ENCODE results near the gene REPS2.

The REPS2 gene

DNA sequence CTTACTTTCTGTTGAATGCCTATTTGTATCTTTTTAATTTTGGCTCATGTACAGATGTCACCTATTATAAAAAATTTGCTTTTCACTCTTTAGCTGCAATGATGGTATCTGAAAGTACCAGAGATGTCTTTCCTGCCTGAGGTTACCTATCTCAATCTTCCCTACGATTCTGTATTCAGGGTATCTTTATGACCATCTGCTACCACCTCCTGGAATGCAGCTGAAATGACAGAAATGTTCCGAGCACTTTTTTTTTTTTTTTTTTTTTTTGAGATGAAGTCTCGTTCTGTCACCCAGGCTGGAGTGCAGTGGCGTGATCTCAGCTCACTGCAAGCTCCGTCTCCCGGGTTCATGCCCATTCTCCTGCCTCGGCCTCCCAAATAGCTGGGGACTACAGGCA lies 136.4 kb downstream of the REPS2 start:
- peak; percentile 53 for DNase-seq (ENCODE audit: low spot score)

DNA sequence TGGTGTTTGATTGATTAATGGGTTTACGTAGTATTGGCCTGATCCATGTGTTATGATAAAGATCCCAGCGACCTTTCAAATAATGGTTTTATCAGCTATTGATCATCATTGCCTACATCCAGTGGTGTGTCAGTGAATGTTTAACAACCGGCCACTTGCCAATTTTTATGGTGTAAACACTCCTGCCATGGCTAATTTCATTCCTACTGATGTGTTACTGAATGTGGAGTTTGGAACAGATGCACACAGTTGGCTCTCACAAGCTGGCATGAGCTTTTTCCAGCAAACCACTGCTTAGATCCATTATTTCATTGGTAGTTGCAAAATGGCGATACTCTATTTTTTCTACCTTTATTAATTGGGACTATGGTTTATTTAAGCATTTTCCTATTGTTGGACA lies 139.9 kb downstream of the REPS2 start:
- DNase-seq (ENCODE audit: low spot score): no peak

DNA sequence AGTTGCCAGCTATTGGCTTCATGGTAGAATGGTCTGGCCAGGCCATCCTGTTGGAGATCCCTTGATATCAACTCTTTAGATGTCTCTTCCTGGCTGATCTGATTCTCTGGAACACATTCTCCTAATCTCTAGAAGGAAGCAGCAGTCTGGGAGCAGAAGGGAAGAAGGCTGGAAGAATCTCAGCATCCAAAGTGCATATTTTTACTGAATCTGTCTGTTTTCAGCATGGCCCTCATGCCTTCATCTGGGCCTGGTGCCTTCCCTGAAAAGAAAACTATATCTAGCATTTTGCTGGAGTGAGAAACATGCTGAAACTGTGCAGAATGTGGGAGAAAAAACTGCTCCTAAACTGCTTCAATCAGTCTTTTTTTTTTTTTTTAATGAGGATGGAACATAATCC lies 148.7 kb downstream of the REPS2 start:
- DNase-seq (ENCODE audit: low spot score): no peak

DNA sequence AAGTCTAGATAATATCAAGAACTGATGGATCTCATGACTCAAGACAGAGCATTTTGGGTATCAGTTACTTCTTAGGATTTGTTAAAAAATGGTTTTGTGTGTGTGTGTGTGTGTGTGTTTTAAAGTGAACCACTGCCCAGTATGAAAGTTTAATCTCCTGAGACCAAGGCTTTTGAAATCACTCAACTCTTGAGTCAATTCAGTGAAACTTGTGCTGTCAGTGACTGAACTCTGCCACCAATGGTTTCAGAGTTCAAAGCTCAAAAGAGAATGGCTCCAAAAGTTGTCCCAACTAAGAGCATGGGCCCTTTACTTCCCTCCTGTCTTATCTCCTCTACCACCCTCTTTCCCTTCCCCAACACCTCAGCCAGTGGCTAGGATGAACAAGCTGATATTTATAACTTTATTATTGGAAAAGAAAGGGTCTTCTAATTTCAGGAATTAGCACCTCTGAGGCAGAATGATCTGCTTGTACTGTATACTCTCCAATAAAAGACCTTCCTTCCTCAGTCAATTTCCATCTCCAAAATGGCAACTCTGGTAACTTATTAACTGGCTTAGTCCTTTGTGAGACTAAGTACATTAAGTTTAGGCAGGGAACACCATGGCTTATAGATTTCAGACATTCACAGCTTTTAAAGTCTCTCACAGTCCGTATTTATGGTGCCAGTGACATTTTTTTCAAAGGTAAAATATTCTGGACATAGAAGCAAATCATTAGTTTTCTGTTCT lies 152.2 kb downstream of the REPS2 start:
- DNase-seq (ENCODE audit: low spot score): no peak

DNA sequence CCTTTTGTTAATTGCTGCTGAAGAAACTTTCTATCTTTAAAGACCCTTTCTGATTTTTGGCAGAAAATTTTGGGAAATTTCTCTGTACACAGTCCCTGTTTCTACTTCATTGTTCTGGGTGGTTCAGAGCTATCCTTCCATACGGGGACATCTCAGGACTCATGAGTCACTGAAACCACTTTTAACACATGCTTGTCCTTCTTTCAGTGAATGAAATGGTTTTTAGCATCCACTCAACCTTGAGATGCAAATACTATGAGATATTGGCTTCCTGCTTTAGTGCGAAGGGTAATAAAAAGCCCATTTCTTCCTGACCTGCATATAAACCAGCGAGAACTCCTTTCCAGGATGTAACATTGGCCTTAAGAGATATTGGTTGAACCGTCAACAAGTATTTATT lies 158.0 kb downstream of the REPS2 start:
- DNase-seq (ENCODE audit: low spot score): no peak

DNA sequence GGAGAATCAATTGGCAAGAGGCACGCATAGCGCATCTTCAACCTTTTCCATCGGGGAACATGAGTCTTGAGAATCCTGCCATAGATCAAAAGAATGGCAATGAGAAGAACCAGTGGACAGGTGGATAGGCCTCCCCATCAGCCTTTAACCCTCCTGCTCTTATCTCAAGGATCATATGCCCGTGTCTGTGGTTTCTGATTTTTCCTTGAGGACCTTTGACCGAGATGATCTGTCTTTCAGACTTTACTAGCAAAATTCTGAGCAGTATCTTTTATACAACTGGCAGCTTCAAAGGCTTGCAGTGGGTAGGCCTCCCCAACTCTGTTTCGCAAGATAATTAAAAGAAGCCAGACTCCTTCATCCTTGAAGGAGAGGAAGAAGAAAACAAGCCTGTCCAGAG lies 174.4 kb downstream of the REPS2 start:
- DNase-seq (ENCODE audit: low spot score): no peak

DNA sequence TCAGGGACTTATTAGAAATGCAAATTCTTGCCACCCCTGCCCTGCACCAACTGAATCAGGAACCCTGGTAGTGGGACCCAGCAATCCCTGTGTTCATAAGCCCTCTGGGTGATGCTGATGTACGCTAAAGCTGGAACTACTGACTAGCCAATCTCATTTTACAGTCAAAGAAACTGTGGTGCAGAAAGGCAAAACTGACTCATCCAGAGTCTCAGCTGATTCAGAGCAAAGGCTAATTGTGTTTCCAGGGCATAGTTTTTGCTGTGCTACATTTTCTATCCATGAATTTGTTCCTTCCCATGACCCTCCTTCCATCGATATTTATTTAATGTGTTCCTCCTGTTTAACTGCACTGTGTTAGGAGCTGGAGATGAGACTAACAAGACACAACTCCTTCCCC lies 207.5 kb downstream of the REPS2 start:
- no peak for DNase-seq (ENCODE audit: low spot score)

DNA sequence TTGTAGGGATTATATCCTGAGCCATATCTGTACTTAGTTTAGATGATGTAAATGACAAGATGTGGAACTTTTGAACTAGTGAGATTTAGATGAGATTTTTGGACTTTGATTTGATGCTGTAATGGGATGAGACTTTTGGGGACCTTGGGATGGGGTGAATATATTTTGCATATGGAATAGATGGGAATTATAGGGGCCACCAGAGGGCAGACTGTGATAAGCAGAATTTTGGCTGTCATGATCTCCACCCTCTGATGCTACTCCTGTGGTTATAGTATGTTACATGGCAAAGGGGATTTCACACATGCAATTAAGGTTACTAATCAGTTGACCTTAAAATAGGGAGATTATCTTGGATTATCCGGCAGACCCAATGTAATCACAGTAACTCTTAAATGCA lies 214.5 kb downstream of the REPS2 start:
- DNase-seq (ENCODE audit: low spot score): no peak

DNA sequence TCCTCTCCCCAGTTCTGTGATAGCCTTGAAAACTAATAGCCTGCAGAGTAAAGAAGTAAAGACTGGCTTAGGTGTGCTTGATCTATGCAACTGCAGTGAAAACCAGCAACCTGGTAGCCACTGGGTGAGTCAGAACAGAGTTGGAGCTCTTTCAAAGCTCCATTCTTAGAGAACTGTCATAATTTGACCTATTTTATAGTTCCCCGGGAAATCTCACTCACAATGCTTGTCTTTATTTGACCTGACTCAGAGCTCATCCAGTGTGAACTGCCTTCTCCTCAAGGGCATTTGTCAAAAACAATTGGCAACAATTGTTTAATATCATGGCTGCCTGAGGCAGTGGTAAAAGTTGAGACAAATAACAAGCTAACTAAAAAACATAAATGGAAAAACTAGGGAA lies 215.5 kb downstream of the REPS2 start:
- DNase-seq (ENCODE audit: low spot score): no peak

DNA sequence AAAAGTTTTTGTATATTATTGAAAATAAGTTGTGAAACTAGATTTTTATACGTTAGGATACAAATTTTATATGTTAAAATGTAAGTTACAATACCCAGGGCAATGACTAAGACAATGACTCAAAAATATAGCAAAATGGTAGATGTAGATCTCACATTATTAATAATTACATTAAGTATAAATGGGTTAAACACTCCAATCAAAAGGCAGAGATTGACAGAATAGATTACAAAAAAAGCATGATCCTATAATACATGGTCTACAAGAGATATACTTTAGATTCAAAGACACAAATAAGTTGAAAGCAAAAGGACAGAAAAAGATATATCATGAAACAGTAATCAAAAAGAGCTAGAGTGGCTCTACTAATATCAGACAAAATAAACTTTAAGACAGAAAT lies 217.6 kb downstream of the REPS2 start:
- DNase-seq (ENCODE audit: low spot score): no peak

DNA sequence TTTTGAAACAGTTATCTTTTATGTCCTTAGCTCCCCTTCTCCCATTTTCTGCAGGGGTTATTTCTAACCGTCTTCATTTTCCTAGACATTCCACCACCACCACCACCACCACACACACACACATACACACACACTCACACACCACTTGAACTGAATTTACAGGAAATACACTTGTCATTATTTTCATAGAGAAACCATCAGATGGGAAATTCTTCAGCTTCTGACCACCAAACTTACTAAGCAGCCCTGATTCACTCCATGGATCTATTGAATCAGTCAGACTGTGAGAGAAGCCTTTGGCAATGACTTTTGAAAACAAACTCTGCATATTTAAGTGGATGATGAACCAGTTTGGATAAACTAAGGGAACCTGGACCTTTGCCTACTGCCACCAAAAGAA lies 218.5 kb downstream of the REPS2 start:
- DNase-seq (ENCODE audit: low spot score): no peak

DNA sequence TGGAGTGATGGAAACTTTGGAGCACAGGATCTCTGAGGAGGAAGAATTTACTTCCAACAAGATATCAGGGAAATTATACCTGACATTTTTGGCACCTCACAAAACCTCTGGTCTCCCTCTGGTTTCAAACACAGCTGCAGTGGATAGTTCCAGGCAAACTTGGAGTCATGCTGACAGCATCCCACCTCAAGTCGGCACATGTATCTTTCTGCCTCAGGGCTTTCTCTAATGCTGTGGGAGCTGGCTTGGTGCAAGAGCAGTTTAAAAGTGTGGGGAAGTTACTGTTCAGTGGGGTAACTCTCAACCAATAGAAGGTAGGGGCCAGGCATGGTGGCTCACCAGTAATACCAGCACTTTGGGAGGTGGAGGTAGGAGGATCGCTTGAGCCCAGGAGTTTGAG lies 221.5 kb downstream of the REPS2 start:
- DNase-seq (ENCODE audit: low spot score): no peak

DNA sequence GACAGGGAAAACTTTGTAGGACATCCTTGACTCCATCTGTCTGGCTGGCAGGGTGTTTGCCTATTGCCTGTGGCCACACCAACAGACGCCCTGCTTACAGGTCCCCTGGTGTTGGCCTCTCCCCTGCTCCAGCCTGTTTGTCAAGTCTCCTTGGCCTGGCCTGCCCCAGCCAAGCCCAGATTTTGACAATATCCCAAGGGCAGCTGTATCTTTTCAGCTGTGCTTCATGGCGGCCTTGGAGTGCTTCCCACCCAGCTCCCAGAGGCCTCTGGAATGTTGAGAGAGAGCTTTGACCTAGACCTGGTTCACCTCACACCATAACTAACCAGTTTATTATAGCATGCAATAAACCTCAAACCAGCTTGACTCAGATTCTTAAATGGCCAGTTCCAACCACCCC lies 224.5 kb downstream of the REPS2 start:
- no peak for DNase-seq (ENCODE audit: low spot score)

DNA sequence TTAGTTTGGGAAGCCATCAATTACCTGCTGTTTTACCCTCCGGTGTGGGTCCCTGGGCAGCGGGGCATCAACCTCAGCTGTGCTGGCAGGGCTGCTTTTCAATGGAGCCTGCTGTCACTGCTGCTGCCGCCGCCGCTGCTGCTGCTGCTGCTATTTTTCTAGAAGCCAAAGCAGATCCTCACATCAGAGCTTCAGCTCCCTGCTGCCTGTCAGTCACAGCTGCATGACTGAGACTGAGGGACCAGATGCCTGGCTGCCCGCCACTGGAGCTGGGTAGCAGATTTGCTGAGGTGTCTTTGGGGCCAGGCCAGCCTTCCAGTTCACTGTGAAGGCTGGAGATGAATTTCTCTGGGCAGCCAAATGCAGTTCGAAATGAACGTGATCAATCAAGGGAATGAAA lies 228.2 kb downstream of the REPS2 start:
- no peak for DNase-seq (ENCODE audit: low spot score)

DNA sequence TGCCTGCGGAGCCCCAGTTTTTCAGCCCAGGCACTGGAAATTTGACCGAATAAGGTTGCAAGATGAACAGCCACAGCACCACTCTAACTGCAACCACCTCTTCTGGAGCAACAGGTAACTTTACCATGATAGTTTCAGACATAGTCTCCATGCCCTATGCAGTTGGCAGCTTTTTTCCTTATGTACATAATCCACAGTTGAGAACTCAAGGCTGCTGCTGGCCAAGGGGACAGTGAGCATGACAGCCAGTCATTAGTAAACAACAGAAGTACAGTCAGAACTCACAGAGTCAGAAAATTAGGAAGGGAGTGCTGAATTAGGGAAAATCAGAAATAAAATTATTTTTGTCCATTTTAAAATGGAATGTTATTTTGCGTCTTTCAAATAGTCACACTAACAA lies 235.9 kb downstream of the REPS2 start:
- DNase-seq (ENCODE audit: low spot score): no peak

DNA sequence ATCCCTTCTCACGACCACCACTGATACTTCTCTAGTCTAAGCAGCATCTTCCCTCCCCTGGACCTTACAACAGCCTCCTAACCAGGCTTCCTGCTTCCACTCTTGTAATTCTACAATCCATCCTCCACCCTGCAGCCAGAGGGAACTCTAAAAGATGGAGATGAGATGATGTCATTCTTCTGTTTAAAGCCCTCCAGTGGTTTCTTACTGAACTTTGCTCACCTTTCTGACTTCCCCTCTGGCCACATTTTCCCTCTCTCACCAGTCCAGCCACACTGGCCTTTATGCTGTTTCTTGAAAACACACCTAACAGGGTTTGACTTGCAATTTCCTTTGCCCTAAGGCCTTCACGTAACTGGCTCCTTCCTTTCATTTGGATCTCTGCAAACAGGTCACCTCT lies 237.1 kb downstream of the REPS2 start:
- DNase-seq (ENCODE audit: low spot score): no peak

DNA sequence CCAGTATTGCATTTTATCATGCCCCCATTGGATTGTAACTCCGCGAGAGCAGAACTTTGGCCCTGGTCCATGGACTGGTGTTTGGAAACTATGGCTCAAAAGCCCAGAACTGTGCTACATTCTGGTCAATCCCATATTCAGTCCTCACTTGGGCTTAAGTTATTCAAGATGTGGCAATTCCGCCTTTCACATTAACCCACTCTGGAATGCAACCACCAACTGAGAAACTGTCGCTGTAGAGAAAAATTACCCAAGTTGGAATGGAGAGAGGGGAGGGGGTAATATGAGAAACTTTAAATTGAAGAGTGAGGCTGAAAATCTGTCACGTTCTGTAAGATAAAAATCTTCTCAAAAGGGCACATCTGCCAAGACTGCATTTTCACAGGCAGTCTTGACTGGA lies 239.0 kb downstream of the REPS2 start:
- DNase-seq (ENCODE audit: low spot score): no peak

DNA sequence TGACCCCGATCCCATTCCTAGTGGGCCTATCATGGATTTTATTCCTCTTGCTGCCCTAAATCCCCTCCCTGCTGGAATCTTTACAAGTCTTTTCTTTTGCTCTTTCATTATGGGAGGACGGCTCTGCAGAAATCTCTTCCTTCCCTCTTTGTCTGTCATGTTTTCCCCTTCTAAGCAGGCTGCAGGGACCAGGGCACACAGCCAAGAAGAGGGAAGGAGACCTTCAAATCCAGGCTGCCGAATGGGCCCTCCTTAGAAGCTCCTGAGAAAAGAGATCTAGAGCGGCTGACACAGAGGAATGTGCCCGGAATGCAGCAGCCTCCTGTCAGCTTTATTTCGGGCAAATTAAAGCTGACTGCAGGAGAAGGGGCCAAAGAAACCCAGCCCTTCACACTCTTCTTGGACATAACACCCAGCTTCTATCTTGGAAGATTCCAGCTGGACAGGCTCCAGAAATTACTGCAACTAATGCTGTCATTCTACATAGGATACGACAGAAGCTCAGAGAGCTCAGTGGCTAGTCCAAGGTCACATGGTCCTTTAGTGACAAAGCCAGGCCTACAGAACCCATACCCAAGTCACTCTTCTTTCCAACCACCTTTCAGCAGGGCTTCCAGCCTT lies 240.8 kb downstream of the REPS2 start:
- no peak for DNase-seq (ENCODE audit: low spot score)

DNA sequence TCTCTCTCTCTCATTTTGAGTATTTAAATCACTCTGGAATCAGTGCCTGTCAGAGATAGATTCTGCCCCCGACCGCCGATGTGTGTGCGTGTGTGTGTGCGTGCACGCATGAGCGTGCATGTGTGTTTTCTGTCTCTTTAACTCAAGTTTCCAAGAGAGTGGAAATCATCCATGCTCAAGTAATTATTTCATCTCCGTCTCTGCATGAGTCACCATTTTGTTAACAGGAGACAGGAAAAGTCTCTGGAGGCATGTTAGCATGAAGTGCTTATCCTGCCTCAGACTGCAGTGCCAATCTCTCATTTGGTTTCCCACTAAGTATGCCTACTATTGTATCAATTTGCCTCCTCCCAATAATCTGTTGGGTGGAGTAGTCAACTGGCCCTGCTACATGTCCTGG lies 245.6 kb downstream of the REPS2 start:
- DNase-seq (ENCODE audit: low spot score): no peak

Measured in hematopoietic multipotent progenitor cell treated with erythropoietin and hydrocortisone succinate and interleukin-3 and kit ligand, for 17 days (in vitro differentiated cells).